Renal pelvis (tissue), 4 donors: Measurements from ENCODE around the gene CHST15. TPM values are rescaled to one million over a fixed set of nuclear protein-coding genes. Genes with fewer than 3 reads are reported as not detected.

Experiments
- DNase-seq: peaks from one replicate; pipeline ENCODE4 v3.0.0-alpha.2; 2013
- polyA plus RNA-seq, 3 donors: library from polyadenylated mRNA; unstranded; fragments of 120-200 nt; gene quantifications; one replicate each; pipeline ENCODE4 v1.2.1, GENCODE V29; 2013; ENCODE audit not compliant: insufficient read length in 3 of 3

CHST15 gene
- polyA plus RNA-seq, 3 donors, result 17.3 to 20.3 (median 20.3) TPM

DNA sequence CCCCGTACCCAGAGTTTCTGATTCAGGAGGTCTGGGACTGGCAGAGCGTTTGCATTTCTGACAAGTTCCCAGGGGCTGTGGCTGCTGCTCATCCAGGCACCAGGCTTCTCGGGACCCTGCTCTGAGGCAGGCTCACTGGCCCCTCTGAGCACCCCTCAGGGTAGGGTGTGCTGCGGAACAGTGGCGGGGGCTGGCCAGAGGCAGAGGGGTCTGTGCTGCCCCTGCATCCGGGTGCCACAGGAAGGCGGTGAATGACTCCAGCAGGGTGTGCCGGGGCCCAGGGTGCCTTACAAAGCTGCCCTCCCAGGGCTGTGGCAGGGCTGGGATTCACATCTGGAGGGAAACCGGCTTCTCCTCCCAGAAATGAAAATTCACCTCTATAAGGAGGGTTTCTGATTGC is 77.4 kb downstream of the CHST15 start:
- no peak for DNase-seq

DNA sequence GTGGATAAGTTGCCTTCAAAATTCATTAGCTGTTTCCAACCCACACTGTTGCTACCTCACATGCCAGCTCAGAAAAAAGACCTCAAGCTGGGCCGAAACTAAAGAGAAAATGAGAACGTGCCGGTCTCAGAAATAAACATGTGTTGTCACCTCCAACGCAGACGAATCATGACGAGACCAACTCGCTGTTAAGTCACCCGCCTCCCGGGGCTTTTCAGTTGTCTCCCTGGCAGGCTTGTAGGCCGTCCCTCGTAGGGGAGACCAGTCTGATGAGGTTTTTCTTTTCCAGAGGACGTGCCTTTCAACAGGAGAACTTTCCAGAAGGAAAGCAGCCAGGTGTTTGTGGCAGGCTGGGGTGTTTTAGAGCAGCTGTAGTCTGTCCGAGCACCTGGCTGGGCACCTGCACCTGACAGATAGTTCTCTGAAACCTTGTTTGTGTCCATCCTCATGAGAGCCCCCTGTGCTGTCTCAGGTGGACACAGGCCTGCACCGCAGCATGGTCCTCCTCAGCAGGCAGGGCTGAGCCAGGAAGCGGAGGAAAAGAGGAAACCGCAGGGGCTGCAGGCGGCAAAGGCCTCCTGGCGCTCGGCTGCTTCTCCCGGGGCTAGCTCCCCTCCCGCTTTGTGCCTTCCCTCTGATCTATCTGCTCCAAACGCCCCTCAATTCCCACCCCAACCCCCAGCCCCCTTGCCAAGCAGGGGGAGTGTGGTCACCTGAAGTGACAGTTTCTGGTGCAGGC is 78.8 kb downstream of the CHST15 start:
- DNase-seq, result no peak

DNA sequence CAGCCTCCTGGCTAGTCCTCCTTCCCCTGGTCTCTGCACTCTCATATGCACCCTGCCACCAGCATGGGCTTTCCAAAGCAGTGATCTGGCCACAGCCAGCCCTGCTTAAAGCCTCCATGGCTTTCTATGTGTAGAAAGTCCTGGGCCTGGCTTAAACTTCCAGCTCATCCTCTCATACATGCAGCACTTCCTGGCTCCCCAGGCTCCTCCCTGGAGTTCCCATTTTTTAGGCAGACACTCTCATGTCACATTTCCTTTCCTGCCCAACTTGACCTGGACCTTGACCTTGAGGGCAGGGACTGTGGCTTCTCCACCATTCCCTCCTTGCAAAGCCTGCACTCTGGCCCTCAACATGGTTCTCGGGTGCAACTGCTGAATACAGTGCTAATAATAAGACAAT is 79.5 kb downstream of the CHST15 start:
- no peak for DNase-seq

DNA sequence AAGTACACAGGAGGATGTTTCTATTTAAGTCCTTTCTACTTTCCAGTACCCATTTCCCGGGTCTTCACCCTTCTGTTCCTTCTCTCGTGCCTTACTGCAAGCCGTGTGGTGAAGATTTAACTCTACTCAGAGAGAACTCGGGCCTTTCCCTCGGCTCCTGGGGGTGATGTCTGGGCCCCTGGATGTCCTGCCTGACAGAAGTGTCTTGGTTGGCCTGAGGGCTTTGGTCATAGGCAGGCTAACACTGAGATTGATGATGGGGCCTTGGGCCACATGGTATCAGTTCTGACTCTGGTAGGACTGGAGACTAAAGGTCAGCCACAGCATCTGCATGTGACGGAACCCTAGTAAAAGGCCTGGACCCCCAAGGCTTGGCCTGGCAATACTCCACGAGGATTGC is 80.4 kb downstream of the CHST15 start:
- no peak for DNase-seq

DNA sequence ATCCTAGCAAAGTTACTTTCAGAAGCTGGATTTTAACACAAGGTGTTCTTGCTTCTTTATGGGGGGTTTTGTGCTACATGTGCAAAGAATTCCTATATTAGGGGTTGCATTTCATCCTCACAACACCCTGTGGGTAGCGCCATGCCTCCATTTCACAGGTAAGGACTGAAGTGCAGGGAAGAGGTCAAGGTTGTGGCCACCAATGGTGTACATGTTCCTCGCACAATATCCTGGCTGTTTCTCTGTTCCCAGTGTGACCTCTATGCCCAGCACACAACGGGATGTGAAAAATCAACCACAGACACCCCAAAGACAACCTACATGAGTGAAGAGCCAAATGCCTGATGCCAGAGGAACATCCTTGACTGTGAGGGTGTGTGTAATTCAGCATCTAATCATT is 80.8 kb downstream of the CHST15 start:
- DNase-seq, result no peak

DNA sequence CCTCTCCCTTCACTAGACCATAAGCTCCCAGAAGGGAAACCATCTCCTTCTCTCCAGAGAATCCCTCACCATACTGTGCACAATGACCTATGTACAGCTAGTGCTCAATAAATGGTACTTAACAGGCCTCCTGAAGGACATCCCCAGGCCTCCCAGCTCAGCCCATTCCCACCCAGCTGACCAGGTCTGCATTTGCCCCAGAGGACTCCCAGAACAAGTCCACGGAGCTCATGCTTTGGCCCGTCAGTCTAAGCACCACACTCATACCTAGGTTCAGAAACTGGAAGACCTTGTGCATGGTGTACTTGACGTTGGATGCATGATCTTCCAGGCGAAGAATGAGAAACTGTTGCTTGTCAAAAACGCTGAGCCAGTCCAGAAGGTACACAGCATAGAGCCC is 81.3 kb downstream of the CHST15 start:
- no peak for DNase-seq

DNA sequence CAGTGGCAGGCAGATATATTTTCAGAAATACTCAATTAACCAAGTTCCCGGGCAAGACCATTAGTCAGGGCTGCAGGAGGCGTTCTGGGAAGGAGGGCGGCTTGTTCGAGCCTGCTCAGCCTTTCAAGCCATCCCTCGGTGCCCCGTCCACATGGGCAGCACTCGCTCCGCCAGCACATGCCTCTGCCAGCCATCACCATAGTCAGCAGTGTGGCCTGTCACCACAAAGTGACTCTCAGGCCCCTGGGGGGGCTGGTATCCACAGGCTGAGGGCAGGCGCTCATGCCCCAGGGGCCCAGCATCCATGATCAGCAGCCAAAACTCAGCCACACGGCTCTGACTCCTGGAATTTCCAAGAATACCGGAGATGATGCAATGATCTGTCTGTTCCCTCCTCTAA is 81.9 kb downstream of the CHST15 start:
- DNase-seq, result no peak

DNA sequence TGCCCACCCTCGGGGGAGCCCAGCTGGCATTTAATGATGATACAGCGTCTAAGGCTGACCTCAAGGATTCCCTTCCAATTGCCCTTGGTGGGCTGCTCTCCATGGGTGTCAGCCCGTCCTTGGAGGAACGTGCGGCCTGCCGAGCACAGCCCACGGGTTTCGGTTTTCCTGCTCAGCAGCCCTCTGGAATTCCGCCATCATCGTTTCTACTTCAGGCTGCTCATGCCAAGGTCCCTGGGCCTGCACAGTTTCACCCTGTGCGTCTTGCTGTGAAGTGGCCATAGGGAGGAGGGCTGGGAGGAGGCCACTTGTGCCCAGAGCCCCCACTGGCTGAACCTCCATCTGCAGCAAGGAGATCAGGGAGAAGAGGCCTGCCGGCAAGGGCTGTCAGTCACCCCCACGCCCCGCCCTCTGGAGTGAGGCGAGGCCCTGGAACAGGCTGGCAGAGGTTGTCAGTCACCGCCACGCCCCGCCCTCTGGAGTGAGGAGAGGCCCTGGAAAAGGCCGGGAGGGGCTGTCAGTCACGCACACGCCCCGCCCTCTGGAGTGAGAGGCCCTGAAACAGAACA is 82.8 kb downstream of the CHST15 start:
- DNase-seq, result no peak

DNA sequence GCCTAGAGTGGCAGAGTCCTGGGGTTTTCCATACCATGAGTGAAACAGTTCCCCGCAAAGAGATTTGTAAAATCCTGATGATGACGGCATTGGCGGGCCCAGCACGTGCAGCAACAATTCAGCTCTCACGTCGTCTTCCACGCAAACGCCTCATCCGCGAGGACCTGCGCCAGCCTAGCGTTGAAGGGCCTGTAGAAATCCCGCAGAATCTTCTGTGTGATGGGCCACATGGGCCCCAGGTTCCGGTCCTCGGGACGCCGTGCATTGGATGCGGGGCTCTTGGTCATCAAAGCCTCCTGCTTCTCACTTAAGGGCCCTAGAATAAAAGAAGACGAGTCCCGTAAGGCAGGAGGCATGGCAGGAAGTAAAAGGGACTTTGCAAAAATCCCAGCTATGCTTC is 83.4 kb downstream of the CHST15 start:
- no peak for DNase-seq

DNA sequence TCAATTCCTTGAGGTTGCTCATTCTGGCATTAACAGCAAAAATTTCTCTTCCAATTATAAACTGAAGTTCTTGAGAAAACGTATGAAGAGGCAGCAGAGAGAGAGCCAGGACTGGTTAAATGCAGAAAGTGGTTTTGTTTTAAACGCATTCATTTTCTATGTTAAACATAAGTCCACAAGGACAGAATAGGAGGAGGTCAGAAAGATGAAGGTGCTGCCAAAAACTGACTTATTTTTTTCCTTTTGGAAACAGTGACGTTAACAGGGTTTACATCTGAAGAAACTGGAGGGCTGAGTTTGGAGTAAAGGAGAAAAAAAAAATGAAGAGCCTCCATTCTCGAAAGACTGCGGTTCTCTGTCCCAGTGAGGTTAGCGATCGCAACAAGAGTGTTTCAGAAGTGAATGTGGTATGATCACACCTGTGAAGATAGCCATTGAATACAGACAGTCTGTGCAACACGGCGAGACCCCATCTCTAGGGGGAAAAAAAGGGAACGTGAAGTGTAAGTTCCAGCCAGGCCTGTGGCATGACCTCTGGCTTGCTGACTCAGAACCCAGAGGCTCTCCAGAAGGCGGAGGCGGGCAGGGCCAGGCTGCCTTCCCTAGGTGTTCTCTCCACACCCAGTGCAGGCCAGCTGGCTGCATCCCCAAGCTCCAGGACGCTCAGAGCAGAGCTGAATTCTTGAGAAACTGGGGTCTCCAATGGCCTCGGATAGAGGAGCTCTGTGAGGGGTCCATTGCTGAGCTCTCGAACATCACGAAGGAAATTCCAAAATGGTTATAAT is 84.0 kb downstream of the CHST15 start:
- no peak for DNase-seq

DNA sequence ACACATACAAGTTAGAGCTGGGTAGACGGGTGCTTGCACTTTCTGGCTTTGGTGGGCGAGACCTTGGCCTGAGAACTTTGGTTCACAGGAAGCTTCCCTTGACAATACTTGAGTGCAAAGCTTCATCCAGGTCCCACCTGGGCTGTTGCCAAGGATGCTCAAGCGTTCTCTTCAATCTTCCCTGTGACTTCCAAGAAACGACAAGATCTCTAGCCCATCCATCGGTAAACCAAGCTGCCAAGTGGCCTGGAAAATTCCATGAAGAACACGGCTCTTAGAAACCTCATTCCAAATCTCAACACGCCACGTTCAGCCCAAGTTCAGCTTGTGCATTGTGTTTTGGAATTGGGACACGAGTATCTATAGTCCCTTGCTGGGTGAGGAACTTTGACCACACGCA is 84.7 kb downstream of the CHST15 start:
- DNase-seq, result no peak

DNA sequence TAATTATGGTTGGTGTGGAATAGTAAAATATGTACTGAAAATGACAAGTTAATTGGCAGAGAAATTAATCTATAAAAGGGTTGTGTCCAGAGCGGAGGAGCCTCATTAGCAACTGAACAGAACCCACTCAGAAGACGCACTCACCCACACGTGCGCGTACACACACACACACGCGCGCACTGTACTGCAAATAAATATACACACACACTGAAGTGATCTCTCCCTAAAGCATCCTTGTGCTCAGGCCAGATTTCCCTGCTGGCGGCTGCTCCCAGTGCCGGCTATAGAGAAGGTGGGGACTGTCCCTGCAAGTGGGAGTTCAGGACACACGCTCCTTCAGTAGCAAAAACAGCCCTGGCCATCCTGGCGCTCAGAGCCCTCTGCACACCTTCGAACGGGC is 85.2 kb downstream of the CHST15 start:
- DNase-seq, result no peak

DNA sequence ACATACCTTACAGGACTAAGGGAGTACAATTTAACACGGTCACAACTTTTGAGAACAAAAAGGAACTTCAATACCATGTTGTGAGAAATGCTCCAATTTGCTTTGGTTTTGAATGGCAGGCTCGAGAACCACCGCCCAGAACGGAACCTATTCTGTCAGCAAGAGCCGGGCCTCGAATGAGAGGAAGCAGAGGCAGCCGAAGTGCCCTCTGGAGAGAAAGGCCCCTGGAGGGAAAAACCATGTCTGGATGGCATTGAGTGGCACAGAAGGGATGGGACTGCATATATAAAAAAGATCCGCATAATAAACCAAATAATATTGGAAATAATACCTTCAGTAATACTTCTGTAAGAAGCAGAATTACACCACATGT is 85.6 kb downstream of the CHST15 start:
- no peak for DNase-seq

DNA sequence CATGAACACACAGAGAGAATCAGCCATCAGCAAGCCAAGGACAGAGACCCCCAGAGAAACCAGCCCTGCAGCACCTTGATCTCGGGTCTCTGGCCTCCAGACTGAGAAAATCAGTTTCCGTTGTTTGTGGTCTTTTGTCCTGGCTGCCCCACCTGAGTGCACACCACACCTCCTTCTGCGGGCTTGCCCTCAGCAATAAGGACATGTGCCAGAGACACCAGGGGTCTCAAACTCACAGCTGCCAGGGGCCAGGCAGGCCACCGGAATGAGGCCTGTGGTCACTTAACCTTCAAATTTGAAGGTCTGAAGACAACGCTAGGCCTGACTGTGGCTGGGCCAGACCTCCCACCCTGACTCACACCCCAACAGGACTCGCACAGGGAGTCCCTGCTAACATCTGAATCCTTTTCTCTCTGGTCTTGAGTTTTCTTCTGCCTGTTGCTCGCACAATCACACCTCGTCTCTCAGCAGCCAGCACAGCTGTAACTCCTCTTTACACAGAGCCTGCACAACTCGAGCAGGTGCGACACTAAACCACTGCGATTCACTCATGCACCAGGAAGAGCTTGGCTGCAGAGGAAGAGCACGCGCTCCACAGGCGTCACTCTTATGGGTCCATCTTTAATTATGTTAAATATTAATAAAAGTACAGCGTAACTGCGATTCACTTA is 86.2 kb downstream of the CHST15 start:
- no peak for DNase-seq

DNA sequence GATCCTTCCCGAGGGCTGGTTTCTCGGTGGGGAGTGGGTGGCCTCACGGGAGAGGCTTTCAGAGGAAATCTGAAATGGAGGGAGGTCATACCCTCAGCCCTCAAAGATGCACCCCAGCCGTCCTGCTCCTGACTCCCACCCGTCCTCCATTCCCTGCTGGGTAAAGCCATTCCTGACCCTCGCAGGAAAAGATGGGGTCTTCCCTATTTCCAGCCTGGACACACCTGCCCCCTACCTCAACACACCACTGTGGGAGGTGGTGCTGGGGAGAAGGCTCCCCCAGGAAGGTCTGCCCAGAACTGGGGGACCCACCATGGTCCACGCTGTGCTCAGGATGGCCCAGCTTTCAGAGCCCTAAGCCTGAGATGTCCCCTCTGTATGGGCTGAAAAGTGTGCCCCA is 86.9 kb downstream of the CHST15 start:
- no peak for DNase-seq

DNA sequence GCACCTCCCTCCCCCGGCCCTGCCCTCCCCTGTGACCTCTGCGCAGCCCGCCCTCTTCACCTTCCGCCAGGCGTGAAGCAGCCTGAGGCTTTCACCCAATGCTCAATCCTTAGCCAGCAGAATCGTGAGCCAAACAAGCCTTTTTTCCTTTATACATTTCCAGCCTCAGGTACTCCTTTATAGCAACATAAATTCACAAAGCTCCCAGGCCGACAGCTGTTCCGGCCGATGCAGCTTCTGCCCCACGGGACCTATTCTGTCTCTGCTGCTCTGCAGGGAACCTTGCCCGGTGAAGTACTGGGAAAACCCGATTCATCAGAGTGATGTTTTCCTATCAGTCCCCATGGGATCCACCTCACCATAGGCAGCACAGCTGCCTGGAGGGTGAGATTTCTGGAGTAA is 87.4 kb downstream of the CHST15 start:
- no peak for DNase-seq

DNA sequence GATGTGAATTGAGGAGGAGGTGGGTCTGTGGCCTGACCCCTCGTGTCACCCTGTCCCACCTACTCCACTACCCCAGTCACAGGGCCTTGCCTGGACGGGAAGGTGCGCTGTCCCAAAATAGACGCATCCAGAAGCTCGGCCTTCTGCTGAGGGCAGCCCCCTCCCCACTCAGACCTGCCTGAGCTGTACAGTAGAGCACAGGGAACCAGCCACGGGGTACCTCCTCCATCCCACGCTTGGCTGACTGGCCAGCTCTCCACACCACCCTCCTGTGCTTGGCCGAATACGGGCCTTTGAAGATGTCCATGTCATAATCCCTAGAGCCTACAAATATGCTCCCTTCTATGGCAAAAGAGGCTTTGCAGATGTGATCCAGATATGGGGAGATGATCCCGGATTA is 88.3 kb downstream of the CHST15 start:
- DNase-seq, result no peak

DNA sequence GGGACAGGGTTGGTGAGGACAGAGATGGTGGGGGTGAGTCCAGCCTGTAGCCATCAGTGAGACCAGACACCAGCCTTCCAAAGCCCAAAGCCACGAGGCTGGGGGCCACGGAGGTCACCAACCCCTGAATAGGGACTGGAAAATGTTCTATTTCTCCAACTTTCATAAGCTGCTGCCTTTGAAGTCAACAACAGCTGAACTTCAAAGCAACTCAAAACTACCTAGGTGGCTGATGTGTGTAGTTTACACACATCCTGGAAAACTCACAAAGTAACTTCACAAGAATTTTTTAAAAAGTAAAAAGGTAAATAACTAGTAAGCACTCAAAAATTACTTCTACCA is 88.8 kb downstream of the CHST15 start:
- no peak for DNase-seq

DNA sequence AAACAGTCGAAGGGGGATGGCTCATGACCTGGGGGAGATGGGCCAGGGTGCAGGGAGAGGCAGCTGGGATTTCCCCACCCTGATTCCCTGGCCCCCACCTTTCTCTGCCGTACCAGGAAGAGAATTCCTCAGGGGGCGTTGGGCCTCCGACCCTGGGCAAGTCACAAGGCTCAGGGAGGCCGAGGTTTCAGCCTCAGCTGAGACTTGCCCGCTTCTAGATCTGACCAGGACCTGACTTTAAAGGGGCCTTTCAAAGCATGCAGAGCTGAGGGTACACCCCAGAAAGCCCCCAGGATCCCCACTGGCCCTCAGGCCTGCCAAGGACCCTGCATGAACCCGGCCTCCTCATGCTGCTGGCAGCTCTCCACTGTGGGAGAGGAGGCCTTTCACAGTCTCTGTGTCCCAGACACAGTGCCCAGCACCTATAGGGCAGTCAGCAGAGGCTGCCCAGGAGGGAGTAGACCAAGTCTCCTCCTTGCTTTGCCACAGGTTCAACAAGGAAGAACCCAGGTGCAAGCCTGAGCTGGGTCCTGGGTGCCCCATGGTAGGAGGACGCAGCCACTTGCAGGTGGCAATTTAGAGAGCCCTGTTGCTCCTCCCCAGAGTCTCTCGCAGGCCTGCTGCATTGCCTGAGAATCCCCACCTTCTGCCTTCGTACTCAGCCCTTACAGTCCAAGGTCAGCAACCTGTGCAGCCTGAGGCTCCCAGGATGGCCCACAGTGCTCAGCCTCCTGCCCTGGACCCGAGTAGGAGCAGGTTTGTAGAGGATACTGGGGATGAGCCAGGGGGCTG is 89.3 kb downstream of the CHST15 start:
- DNase-seq, result no peak

DNA sequence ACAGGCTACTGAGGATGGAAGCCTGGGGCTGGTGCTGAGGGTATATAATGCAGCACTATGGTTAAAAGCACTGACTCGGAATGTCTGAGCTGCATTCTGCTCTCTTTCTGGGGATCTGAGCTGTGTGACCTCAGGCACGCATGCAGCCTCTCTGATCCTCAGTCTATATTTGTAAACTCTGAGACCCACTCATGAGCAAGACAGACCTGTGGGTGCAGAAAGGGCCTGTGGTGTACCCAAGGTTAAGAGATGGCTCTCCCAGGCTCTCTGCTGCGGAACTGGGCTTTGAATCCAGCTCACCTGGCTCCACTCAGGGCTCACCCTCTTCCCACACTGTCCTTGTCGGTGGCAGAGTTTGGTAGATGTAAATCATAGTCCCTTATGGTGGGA is 89.9 kb downstream of the CHST15 start:
- DNase-seq, result no peak

DNA sequence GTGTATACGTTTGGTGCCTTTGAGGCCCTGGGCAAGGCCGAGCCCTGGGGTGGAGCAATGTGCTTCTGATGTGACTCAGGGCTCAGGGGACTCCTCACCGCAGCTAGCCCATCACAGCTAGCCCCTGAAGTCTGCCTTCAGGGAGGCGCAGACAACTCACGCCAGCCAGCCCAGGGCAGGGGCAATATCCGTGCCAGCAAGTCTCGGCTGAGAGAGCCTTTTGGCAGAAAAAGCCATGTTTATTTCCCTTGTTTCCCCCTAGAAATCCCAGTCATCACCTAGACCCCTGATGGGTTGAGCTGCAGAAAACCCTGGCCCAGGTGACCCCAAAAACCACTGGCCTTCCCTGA is 90.4 kb downstream of the CHST15 start:
- DNase-seq, result no peak

DNA sequence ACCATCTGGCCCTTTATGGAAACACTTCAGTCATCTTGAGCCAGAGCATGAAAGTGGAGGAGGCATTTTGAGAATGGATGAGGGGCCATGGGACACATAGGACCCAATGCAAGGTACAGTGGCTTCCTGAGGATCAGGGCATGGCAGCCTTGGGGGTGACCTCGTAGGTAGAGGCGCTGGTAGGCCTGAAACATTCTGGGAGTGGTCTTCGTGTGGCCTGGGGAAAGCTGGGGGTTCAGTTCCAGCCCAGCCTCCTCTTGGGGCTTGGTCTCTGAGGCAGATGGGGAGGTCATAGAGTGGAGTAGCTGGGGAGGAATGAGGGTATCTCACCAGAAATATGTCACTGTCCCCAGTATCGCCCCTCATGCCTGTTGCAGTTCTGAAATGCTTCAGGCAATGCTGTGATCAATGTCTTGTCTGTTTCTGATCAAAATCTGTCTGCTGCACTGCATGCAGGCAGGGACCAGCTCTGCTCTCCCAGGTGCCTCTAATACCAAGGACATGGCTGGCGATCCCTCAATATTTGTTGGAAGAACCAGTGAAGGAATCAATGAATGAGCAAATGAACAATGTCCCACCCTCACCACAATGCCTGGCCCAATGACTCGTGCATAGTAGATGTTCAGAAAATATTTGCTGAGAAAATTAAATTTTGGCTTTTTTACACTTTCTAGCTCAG is 90.9 kb downstream of the CHST15 start:
- no peak for DNase-seq
